ENCODE measurements around the gene BTNL9.
"Not testable (repeated sequence)": the region's sequence is repeated elsewhere in the genome, so short reads cannot be mapped to it uniquely, and the experiment has no call there.

BTNL9 gene

DNA sequence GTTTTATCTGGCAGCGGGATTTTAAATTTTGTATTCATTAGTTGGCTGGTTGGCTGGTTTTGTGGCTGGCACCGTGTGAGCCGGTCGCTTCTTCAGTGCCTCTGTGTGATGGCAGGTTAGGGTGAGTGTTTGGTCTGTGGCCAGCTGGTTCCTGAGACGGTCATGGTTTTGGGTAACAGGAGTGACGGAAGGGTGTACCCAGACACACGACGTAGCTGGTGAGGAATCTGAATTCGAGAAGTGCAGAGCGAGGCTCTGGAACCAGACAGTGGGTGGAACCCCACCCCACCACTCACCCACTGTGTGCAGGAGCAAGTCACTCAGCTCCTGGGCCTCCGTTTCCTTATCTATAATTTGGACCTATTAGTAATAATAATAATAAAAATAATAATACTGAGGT lies 2.7 kb downstream of the BTNL9 start:
- no peak for DNase-seq

DNA sequence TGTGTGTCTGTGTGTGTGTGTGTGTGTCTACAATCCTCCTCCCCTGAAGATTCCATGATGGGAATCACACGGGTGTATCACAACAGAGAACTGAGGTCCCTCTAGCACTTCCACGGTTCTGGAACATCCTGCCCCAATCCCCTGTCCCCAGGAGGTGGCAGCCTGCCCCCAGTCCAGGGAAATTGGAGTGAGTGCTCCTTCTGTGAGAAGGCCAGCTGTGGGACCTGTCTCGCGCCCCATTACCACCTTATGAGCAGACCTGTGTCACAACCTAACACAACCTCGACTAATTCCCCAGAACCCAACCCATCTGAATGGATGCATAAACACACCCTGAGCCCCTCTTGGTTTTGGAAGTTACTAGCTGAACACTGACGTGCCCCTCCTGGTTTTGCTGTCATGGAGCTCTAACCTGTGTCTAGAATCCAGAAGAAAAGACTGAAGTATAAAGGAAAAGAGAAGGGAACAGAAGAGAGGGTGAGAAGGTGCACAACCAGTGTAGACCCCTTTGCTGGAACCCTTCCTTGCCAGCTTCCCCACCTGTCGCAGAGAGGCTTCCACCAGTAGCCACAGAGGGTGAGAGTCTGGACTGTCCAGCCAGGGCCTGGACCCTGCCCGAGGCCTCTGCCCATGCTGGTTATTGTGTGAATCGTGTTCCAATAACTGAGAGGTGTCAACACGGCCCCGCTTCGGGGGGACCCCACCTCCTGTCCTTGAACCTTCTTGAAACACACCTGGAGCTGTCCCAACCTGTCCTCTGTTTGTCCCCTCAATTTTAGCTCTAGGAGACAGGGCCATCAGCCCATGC lies 3.4 kb downstream of the BTNL9 start:
- DNase-seq: no peak

DNA sequence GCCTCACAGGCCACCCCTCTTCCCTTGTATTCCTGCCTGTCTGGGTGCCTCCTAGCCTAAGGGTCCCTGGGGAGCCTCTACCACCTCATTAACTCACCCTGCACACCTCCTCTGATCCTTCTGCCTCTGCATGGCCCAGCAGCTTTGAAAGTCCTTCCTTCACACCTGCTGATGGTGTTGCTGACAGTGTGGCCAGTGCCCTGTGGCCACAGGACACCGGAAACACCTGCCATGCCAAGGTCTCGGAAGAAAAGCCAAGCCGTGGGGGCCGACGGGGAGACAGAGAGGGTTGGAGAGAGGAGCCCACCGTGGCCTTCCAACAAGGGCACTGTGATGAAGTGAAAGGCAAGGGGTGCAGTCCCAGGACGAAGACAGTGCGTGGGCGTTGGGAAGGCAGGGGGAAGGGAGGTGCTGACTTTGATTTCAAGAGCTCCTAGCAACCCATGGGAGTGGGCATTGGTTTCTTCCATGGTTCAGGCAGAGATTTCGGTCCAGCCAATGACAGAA lies 4.1 kb downstream of the BTNL9 start:
- no peak for DNase-seq

DNA sequence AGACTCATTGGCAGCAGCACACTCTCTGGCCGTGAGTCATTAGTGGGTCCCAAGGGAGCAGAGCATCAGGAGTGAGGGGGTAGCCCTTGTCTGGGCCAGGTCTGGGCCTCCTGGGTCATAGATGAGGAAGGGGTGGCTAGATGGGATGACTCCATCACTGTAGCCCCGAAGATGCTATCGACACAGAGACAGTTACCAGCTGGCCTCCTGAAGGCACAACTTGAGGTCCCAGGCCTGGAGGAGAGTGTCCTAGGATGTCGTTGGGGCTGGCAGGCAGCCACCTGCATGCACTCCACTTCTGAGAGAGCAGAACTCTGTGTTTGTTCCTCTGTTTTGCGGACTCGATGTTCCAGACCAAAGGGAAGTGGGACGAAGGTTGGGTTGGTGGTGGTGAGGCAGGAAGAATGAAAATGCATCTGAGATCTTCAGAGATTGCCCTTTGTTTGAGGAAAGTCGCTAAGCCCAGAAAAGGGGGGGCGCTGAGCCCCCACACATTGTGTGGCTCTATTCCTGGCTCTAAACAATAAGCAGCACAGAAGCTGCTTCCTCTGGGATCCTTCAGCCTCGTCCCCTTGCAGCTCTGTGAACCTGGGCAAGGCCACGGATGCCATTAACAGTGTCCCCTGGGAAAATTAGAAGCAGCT lies 4.7 kb downstream of the BTNL9 start:
- no peak for DNase-seq

DNA sequence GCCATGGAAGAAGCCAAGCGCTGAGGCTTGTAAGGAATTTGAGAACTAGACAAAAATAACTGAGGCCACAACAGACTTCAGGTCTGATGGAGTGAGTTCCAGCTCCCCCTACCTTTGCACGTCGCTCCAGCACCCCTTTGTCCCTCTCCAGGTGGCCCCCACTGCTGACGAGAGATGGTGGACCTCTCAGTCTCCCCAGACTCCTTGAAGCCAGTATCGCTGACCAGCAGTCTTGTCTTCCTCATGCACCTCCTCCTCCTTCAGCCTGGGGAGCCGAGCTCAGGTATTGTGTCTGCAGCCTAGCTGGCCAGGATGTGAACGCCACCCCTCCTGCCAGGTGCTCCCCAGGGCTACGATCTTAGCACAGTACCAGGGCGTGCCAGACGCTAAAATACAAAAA lies 5.2 kb downstream of the BTNL9 start:
- no peak for DNase-seq

DNA sequence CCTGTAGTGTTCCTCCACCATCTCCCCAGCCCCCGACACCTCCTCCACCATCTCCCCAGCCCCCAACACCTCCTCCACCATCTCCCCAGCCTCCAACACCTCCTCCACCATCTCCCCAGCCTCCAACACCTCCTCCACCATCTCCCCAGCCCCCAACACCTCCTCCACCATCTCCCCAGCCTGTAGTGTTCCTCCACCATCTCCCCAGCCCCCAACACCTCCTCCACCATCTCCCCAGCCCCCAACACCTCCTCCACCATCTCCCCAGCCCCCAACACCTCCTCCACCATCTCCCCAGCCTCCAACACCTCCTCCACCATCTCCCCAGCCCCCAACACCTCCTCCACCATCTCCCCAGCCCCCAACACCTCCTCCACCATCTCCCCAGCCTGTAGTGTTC lies 5.8 kb downstream of the BTNL9 start:
- not testable (repeated sequence) for DNase-seq

DNA sequence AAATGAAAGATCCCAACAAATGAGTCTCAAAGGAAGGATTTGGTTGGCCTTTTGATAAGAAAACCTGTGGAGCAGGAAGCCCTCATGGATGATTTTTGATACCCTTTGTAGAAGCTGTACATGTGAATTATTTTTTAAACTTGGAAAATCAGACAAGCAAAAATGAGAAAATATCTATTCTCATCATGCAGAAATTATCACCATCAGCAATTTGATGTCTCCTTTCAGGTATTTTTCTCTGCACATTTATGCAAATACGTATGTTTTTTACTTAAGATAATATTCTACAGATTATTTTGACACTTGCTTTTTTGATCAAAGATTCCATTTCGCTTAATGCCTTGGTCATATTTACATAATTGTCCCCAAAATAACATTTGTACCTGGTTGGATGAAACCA lies 7.2 kb downstream of the BTNL9 start:
- DNase-seq: no peak

DNA sequence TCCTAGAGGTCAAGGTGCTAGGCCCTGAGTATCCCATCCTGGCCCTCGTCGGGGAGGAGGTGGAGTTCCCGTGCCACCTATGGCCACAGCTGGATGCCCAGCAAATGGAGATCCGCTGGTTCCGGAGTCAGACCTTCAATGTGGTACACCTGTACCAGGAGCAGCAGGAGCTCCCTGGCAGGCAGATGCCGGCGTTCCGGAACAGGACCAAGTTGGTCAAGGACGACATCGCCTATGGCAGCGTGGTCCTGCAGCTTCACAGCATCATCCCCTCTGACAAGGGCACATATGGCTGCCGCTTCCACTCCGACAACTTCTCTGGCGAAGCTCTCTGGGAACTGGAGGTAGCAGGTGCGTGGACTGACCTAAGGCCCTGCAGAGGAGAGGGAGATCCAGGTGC lies 7.9 kb downstream of the BTNL9 start:
- no peak for DNase-seq

DNA sequence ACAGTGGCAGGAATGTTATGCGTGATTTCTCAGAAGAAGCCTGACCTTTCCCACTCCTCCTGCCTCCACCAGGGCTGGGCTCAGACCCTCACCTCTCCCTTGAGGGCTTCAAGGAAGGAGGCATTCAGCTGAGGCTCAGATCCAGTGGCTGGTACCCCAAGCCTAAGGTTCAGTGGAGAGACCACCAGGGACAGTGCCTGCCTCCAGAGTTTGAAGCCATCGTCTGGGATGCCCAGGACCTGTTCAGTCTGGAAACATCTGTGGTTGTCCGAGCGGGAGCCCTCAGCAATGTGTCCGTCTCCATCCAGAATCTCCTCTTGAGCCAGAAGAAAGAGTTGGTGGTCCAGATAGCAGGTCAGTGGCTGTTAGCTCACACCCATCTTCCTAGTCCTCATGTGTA lies 9.9 kb downstream of the BTNL9 start:
- DNase-seq: no peak

DNA sequence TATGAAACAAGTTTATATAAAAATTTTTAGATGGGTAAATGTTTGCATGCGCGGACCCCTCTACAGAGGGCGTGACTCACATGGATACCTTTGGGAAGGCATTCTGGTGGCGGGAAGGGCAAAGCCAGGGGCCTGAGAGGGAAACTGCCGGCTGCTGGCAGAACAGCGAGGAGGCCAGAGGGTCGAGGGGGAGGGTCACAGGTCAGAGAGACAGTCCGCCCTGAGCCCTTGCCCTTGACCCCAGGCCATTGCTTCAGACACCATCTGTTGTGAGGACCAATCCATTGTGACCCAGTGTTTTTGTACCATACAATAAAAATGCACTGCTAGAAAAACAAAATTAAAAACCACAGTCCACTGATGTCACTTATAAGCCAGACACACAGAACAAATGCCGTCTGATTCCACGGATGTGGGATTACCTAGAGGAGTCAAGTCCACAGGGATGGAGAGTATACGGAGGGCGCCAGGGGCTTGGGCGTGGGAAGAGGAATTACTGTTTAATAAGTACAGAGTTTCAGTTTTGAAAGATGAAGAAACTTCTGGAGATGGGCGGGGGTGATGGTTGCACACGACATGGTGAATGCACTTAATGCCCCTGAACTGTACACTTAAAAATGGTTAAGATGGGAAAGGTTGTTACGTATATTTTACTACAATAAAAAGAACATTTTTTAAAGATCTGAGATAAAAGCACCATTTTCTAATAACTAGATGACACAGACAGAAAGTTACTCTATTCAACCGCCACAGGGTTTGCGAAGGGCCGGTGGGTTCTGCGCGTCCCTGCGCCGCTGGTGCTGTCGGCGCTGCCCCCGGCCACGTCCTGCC lies 12.0 kb downstream of the BTNL9 start:
- DNase-seq: no peak

DNA sequence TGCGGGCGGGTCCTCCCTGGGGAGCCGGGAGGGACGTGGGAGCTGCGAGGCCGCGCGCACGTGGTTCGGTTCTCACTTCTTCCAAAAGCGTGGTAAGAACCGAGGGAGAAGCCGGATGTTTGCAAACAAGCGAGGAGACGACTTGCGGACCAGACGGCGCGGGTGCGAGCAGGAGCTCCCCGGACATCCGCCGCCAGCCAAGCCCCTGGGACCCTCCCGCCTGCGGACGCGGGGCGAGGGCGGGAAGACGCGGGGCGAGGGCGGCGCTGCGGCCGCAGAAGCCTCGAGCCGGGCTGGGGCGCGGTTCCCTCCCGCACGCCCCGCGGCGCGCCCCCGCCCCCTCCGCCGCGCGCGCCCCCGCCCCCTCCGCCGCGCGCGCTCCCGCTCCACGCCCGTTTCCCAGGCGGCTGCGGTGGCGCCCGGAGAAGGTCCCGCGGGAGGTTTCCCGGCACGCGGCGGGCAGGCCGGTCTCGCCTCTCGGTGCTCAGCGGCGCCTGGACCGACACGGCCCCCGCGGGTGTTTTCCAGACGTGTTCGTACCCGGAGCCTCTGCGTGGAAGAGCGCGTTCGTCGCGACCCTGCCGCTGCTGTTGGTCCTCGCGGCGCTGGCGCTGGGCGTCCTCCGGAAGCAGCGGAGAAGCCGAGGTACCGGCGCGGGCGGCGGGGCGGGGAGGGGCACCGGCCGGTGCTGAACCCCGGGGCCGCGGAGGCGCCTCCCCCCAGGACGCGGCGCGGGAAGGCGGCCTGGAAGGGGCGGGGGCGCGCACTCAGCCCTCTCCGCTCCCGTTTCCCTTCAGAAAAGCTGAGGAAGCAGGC lies 12.8 kb downstream of the BTNL9 start:
- no peak for DNase-seq

DNA sequence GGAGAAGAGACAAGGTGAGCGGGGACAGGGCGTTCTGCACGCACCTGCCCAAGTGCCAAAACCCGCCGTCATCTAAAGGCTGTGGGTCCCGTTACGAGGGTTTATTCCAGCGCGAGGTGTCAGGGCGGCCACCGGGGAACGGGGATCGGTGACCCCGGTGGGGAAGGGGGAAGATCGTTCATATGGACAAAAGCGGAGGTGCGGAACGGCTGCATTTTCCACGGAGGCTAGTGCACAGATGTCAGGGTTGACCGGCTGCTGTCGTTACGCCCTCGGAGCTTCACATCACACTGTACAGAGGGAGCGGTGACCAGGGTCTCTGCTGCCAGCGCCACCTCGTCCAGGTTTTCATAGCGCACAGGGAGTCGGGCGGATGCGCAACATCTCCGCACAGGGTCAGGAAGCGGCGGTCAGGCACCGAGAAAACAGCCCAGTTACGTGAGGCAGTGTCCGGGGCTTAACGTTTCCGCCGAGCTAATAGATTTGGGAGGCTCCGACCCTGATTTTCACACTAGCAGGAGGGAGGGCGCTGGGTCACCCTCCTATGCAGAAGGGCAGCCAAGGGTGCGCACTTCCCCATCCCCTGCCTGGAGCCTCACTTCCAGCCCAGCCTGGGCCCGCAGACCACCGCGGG lies 13.5 kb downstream of the BTNL9 start:
- no peak for DNase-seq

DNA sequence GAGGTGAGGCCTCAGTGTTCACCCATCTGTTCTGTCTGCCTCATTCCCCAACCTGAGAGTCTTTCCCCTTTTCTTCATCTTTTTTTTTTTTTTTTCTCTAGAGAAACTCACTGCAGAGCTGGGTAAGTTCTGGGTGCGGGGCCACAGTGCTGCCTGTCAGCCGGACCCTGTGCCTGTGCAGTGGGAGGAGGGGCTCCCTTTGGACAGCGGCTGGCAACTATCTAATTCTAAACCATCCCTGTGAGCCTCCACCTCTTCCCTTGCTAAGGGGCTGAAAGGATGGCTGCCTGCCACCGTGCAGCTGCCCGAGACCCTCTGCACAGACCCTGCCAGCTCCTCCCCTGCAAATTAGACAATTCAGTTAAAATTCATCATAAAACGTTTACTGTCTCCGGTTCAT lies 14.1 kb downstream of the BTNL9 start:
- DNase-seq: no peak

DNA sequence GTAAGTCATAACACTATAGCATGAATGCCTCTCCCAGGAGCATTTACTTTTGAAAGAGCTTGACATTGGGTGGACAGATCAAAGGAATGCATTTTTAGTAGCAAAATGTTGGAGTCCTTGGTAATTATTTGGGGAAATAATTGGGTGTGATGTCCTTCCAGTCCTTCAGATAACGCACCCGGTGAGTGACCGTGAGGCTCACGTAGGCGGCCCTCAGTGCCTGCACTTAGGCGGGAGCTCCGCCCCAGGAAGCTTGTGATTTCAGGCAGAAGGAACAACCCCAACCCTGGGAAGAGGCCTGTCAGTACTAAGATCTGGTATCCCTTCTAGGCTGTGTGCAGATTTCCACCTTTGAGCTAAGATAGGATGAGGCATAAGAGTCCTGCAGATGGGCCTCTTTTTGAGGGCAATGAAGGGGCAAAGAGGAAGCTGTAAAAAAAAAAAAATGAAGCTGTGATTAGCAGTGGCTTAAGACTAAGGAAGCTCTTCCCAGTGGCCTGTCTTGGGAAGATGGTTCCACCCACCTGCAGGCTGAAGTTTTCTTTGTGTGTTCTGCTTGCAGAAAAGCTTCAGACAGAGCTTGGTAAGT lies 14.9 kb downstream of the BTNL9 start:
- DNase-seq: no peak

DNA sequence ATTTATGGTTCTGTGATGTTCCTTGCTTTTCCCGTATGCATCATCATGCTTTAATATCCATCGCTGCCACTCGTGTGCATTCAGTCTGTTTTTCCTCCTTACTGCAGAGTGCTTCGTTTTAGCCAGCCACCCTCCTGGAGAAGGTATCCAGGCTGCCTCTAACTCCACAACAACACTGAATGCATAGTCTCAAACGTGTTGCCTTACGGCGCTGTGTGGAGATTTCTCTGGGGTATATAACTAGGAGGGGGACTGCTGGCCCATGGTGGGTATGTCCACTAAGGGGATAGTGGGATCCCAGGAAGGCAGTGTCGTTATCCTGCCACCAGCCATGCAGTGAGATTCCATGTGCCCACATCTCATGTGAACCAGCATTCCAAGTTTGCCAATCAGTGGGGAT lies 16.4 kb downstream of the BTNL9 start:
- no peak for DNase-seq

DNA sequence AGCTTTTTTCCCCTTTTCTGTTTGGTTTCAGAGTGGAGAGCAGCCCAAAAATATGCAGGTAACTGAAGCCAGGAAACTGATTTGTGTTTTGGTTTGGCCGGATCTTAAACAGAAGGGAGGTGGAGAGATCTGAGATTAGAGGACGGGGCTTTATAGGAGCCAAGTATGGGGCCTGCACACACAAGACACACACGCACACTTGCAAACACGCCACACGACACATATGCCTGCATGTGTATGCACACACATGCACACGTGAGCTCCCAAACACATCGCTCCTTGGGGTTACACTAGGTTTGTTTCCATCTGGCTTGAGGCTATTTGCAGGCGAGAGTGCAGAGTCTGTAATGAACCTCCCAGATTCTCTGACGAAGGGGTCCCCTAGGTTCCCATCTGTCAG lies 18.3 kb downstream of the BTNL9 start:
- DNase-seq: no peak

DNA sequence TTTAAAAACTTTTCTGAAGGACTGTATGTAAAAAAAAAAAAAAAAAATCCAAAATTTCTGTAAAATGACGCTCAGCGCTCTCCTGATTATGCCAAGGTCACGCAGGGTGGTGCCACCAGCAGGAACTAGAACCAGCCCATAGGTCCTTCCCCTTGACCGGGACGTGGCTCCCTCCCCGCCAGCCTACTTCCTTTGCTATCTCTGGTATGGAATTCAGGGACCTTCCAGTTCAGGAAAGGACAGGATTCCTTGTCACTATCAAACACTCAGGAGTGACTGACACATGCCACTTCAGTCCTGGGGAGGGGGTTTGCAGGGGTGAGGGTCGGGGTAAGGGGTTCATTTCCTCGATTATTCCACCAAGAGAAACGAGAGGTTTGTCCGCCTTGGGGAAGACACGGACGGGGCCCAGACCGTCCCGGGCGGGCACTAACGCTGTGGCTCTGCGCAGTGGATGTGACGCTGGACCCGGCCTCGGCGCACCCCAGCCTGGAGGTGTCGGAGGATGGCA lies 18.8 kb downstream of the BTNL9 start:
- DNase-seq: no peak

DNA sequence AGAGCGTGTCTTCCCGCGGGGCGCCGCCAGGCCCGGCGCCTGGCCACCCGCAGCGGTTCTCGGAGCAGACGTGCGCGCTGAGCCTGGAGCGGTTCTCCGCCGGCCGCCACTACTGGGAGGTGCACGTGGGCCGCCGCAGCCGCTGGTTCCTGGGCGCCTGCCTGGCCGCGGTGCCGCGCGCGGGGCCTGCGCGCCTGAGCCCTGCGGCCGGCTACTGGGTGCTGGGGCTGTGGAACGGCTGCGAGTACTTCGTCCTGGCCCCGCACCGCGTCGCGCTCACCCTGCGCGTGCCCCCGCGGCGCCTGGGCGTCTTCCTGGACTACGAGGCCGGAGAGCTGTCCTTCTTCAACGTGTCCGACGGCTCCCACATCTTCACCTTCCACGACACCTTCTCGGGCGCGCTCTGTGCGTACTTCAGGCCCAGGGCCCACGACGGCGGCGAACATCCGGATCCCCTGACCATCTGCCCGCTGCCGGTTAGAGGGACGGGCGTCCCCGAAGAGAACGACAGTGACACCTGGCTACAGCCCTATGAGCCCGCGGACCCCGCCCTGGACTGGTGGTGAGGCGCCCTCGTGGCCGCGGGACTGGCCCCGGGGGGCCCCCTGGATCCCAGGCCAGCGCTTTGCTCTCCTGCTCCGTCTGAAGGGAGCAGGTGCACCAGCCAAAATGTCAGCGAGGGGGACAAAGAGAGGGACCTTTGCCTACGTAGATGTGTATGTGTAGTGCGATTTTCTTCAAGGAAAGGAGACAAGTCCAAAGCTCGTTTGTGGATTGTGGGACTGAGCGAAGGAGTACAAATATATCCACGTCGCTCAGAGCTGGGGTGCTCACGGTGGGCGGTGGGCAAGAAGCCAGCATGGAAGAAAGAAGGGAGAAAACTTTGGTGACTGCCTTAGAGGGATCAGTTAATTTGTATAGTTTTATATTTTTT lies 19.5 kb downstream of the BTNL9 start:
- no peak for DNase-seq

DNA sequence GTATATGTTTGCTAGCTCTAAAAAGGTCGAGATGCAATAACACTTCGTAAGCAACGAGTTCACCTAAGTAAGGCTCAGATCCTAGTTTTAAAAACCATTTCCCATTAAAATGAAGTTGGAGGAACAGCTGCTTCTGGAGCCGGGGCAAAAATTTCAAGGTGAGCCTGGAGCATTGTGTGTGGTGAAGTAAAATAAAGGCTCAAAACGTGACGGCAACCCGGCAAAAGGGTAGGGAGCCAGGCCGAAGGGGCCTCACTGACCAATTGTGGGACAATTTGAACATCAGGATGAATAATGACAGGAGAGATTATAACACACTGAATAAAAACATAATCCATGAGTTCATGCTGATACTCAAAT lies 20.1 kb downstream of the BTNL9 start:
- no peak for DNase-seq
